Retinal pigment epithelial cell (primary cell): ENCODE results near the gene SSTR1.

Source experiments
- DNase-seq: peaks from one replicate; pipeline ENCODE4 v3.0.0-alpha.2; 2010; ENCODE audit warnings: low read depth
- H3K4me3 ChIP-seq: 2 replicates; pipeline ENCODE4 v1.5.1; 2011; ENCODE audit warnings: mild to moderate bottlenecking, low read length, control low read depth, moderate library complexity
- TF ChIP-seq, protein P1 (sequence below): conservative IDR thresholded peaks from 2 replicates; pipeline ENCODE4 v1.5.1; 2011; ENCODE audit warnings: low read depth, low read length, control low read depth, inconsistent platforms

Gene SSTR1

DNA sequence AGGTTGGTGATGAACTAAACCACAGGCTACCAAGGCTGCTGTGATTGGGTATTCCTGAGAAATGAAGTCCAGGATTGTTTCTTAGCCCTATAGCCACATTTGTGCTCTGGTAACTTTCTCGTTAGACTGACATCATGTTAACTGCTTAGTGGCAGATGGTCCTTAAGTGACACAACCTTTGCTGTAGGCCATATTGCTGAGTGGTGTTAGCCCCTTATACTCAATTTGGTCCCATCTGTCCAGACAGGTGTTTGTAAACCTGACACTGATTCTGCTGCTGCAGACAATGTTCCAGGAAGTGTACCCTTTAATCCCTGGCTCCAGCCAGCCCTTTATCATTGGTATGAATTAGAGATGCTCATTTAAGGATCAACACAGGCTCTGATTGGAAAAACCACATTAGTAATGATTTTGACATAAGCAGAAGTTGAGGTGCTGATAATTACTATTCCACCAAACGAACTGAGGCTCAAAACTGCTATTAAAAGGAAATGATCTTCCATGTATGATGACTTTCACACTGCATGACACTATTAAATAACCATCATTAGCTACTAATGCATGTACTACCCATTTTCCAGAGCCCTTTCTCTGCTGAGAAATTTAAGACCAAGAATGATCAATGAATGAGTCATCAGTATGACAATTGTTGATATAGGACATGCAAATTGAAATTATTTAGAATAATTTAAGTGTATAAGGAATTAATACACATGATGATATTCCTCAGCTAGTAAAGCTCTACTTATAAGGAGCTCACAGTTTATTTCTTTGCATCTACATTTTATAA is 3.6 kb upstream of the SSTR1 start:
- no peak for DNase-seq
- H3K4me3 ChIP-seq, result no peak overlapping the region
- TF ChIP-seq, protein P1, sequence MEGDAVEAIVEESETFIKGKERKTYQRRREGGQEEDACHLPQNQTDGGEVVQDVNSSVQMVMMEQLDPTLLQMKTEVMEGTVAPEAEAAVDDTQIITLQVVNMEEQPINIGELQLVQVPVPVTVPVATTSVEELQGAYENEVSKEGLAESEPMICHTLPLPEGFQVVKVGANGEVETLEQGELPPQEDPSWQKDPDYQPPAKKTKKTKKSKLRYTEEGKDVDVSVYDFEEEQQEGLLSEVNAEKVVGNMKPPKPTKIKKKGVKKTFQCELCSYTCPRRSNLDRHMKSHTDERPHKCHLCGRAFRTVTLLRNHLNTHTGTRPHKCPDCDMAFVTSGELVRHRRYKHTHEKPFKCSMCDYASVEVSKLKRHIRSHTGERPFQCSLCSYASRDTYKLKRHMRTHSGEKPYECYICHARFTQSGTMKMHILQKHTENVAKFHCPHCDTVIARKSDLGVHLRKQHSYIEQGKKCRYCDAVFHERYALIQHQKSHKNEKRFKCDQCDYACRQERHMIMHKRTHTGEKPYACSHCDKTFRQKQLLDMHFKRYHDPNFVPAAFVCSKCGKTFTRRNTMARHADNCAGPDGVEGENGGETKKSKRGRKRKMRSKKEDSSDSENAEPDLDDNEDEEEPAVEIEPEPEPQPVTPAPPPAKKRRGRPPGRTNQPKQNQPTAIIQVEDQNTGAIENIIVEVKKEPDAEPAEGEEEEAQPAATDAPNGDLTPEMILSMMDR, result no peak

- TF ChIP-seq, protein P1, result no peak
- no peak overlapping the region for H3K4me3 ChIP-seq
- DNase-seq, result no peak
Observed at GRCh38 chr14:38204719-38205115, 3.0 kb upstream of the SSTR1 start.

DNA sequence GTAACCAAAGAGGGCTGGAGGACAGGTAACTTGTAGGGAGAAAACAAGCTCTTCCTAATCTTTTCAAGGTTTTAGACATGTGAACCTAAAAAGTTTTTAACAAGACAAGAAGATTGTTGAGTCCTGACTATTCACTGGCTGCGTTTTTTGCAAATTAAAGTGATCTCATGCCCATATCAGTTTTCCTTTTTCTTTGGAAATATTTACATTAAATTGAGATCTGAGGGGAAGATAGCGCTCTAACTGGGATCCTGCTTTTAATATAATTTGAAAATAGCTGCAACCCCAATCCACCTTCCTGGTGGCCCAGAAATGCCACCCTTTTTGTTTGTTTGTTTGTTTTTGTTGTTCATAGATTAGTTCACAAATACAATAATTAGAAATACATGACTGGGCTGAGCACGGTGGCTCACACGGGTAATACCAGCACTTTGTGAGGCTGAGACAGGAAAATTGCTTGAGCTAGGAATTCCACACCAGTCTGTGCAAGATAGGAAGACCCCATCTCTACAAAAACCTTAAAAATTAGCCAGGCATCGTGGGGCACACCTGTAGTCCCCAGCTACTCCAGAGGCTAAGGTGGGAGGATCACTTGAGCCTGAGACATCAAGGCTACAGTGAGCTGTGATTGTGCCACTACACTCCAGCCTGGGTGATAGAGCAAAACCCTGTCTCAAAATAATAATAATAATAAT is 2.4 kb upstream of the SSTR1 start:
- H3K4me3 ChIP-seq, result no peak overlapping the region
- DNase-seq, result no peak
- TF ChIP-seq, protein P1, result no peak

GRCh38 chr14:38205949-38206665 is 1.6 kb upstream of the SSTR1 start:
- H3K4me3 ChIP-seq, result no peak overlapping the region
- TF ChIP-seq, protein P1, result no peak
- no peak for DNase-seq

DNA sequence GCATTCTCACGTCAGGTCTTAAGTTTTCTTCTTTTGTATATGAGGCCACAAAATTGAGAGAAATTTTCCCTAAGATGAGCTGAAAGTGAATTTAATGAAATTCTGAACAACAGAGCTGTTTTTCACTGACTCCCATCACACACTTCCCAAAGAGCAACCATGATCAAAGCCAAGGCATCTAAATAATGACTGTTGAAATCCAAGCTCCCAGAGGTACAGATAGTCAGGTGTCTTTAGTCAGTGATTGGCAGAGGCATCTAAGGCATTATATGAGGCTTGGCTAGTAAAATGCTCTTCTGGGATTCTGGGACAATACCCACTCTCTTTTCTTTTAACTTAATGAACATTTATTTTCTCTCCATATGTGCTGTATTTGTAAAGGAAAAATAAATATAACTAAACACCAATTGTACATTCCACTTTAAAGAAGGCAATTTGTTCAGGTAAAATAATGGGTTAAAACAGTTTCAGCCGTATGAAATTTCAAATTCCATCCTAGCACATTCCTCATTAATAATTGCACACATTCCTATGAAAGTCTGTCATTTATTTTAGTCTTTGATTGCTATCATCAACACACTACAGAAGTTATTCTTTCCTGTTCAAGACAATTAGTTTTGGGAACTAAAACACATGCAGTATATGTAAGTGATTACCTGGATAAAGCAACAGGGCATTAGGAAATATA is 871 bp upstream of the SSTR1 start:
- H3K4me3 ChIP-seq, result no peak overlapping the region
- DNase-seq, result no peak
- TF ChIP-seq, protein P1, result no peak

GRCh38 chr14:38207377-38207735 is 348 bp upstream of the SSTR1 start:
- TF ChIP-seq, protein P1, result no peak
- peak overlapping the region; percentile 44 for H3K4me3 ChIP-seq

More at GRCh38 chr14:38207377-38207735, 348 bp upstream of the SSTR1 start:
- no peak for DNase-seq
